Measurements from ENCODE around the gene ADAMTSL1. TPM values are rescaled to one million over a fixed set of nuclear protein-coding genes. Genes with fewer than 3 reads are reported as not detected.

ADAMTSL1 gene
- total RNA-seq, 1 experiment from 2014 or later, result not detected

- Histone ChIP-seq H3K4me2 (ENCODE audit: low read length) (no peak overlapping the region), H3K27ac (ENCODE audit: low read depth, low read length) (no peak overlapping the region), H3K79me2 (ENCODE audit: insufficient read depth, low read length) (no peaks in the 10 kb centered on the region), H2AFZ (ENCODE audit: low read depth, low read length, poor library complexity, severe bottlenecking) (no peak overlapping the region), H3K36me3 (ENCODE audit: control insufficient read depth in 1 of 2, insufficient read depth in 2 of 2, low read length in 2 of 2) (no peaks in the 10 kb centered on the region), H4K20me1 (ENCODE audit: insufficient read depth) (no peaks in the 10 kb centered on the region), H3K4me1 (ENCODE audit: control insufficient read depth in 1 of 2, insufficient read depth in 2 of 2, low read length in 2 of 2) (no peaks in the 10 kb centered on the region), H3K4me3 (replicated peaks in 1 of 2; ENCODE audit: low read depth in 1 of 2, low read length in 2 of 2) (no peak overlapping the region), H3K9me3 (ENCODE audit: control insufficient read depth in 1 of 2, insufficient read depth in 1 of 2, low read depth in 1 of 2, low read length in 2 of 2) (no peaks in the 10 kb centered on the region), H3K27me3 (ENCODE audit: insufficient read depth, low read length) (peaks cover 40% of the 10 kb centered on the region), H3K9ac (ENCODE audit: low read length) (no peak overlapping the region), H3K9me2 (ENCODE audit: insufficient read depth) (no peaks in the 10 kb centered on the region)
- CTCF ChIA-PET, result no interaction called here
- no peak for DNase-seq (ENCODE audit: low read depth, low spot score)
- no peak for ATAC-seq
- RAD21 ChIA-PET (ENCODE audit: low non-redundant PET in 1 of 2, low total read pairs in 2 of 2, uncharacterized antibody in 2 of 2, unreplicated experiment in 2 of 2), result no interaction called here
- intact Hi-C loops (cut with micrococcal nuclease), result no loop called here
- POLR2A ChIA-PET, result no interaction called here
- no peak for TF ChIP-seq SP1 (IDR thresholded peaks at IDR 0.05; ENCODE audit: low read depth)
- TF ChIP-seq POLR2AphosphoS5 (IDR thresholded peaks at IDR 0.05; ENCODE audit: low read depth, low read length), result no peak
- no peak for TF ChIP-seq YY1 (IDR thresholded peaks at IDR 0.05; ENCODE audit: extremely low read depth, insufficient replicate concordance, low read depth, low read length)
- no peak for TF ChIP-seq TCF7L2 (IDR thresholded peaks at IDR 0.05; ENCODE audit: borderline replicate concordance, extremely low read depth, insufficient read depth, insufficient read length)
- no peak for TF ChIP-seq CTCF (IDR thresholded peaks at IDR 0.05 in 2 of 3, conservative IDR thresholded peaks at IDR 0.05 in 1 of 3; ENCODE audit: borderline replicate concordance in 1 of 3, insufficient read depth in 1 of 3, low read depth in 2 of 3, low read length in 2 of 3)
- BruUV-seq (replicated peaks), result no TSS peak
These were observed 383.4 kb downstream of the ADAMTSL1 start for GRCh38 chr9:18857334-18857733.

- H3K36me3 ChIP-seq (ENCODE audit: control insufficient read depth in 1 of 2, insufficient read depth in 2 of 2, low read length in 2 of 2), result no peaks in the 10 kb centered on the region
- intact Hi-C loops (cut with micrococcal nuclease), result no loop called here
- POLR2A ChIA-PET, result no interaction called here
These were observed 383.8 kb downstream of the ADAMTSL1 start for GRCh38 chr9:18857769-18858168.

More at GRCh38 chr9:18857769-18858168, 383.8 kb downstream of the ADAMTSL1 start:
- CTCF ChIA-PET, result no interaction called here
- Histone ChIP-seq H3K9me2 (ENCODE audit: insufficient read depth) (no peaks in the 10 kb centered on the region), H3K4me3 (replicated peaks in 1 of 2; ENCODE audit: low read depth in 1 of 2, low read length in 2 of 2) (no peak overlapping the region), H3K9me3 (ENCODE audit: control insufficient read depth in 1 of 2, insufficient read depth in 1 of 2, low read depth in 1 of 2, low read length in 2 of 2) (no peaks in the 10 kb centered on the region), H3K4me1 (ENCODE audit: control insufficient read depth in 1 of 2, insufficient read depth in 2 of 2, low read length in 2 of 2) (no peaks in the 10 kb centered on the region), H4K20me1 (ENCODE audit: insufficient read depth) (no peaks in the 10 kb centered on the region), H3K27ac (ENCODE audit: low read depth, low read length) (no peak overlapping the region), H3K79me2 (ENCODE audit: insufficient read depth, low read length) (no peaks in the 10 kb centered on the region), H2AFZ (ENCODE audit: low read depth, low read length, poor library complexity, severe bottlenecking) (no peak overlapping the region), H3K9ac (ENCODE audit: low read length) (no peak overlapping the region), H3K4me2 (ENCODE audit: low read length) (no peak overlapping the region), H3K27me3 (ENCODE audit: insufficient read depth, low read length) (peaks cover 39% of the 10 kb centered on the region)
- TF ChIP-seq SRF (IDR thresholded peaks at IDR 0.05; ENCODE audit: low read depth) (no peak), POLR2AphosphoS5 (IDR thresholded peaks at IDR 0.05; ENCODE audit: low read depth, low read length) (no peak), CEBPB (IDR thresholded peaks at IDR 0.05; ENCODE audit: low read depth) (no peak), ATF3 (IDR thresholded peaks at IDR 0.05) (no peak), CTCF (IDR thresholded peaks at IDR 0.05 in 2 of 3, conservative IDR thresholded peaks at IDR 0.05 in 1 of 3; ENCODE audit: borderline replicate concordance in 1 of 3, insufficient read depth in 1 of 3, low read depth in 2 of 3, low read length in 2 of 3) (no peak), ELF1 (IDR thresholded peaks at IDR 0.05; ENCODE audit: borderline replicate concordance, low read depth) (no peak), TCF7L2 (IDR thresholded peaks at IDR 0.05; ENCODE audit: borderline replicate concordance, extremely low read depth, insufficient read depth, insufficient read length) (no peak), RAD21 (IDR thresholded peaks at IDR 0.05; ENCODE audit: low read depth) (no peak), EZH2phosphoT487 (IDR thresholded peaks at IDR 0.05; ENCODE audit: borderline replicate concordance) (no peak), EZH2 (IDR thresholded peaks at IDR 0.05) (no peak), CBX3 (IDR thresholded peaks at IDR 0.05; ENCODE audit: low read depth) (no peak)
- RAD21 ChIA-PET (ENCODE audit: low non-redundant PET in 1 of 2, low total read pairs in 2 of 2, uncharacterized antibody in 2 of 2, unreplicated experiment in 2 of 2), result no interaction called here
- ATAC-seq (no peak), DNase-seq (ENCODE audit: low read depth, low spot score) (no peak)
- BruUV-seq (replicated peaks), result no TSS peak
